Measurements from ENCODE around the gene C6orf89.

GRCh38 chr6:36927691-36928546 is 42.2 kb downstream of the C6orf89 start:
- no peak for TF ChIP-seq POLR2A (IDR thresholded peaks at IDR 0.05; ENCODE audit: borderline replicate concordance, extremely low read depth, insufficient read depth, insufficient read length)
- no peak for TF ChIP-seq ZNF274 (IDR thresholded peaks at IDR 0.05; ENCODE audit: low read depth, low read length)
- TF ChIP-seq CTCF (IDR thresholded peaks at IDR 0.05 in 2 of 3, conservative IDR thresholded peaks at IDR 0.05 in 1 of 3; ENCODE audit: borderline replicate concordance in 1 of 3, insufficient read depth in 1 of 3, low read depth in 2 of 3, low read length in 2 of 3), result no peak
- no peak for TF ChIP-seq EZH2 (IDR thresholded peaks at IDR 0.05)
- no peak for TF ChIP-seq ZBTB33 (IDR thresholded peaks at IDR 0.05; ENCODE audit: extremely low read depth, insufficient replicate concordance, low read length)
- no peak for TF ChIP-seq ATF3 (IDR thresholded peaks at IDR 0.05)
- no peak for TF ChIP-seq YY1 (IDR thresholded peaks at IDR 0.05; ENCODE audit: extremely low read depth, insufficient replicate concordance, low read depth, low read length)
- TF ChIP-seq EZH2phosphoT487 (IDR thresholded peaks at IDR 0.05; ENCODE audit: borderline replicate concordance), result no peak
- TF ChIP-seq ZFX (IDR thresholded peaks at IDR 0.05), result no peak

Data from HCT116 (cell line).